ENCODE measurements around the gene C6orf132.

DNA sequence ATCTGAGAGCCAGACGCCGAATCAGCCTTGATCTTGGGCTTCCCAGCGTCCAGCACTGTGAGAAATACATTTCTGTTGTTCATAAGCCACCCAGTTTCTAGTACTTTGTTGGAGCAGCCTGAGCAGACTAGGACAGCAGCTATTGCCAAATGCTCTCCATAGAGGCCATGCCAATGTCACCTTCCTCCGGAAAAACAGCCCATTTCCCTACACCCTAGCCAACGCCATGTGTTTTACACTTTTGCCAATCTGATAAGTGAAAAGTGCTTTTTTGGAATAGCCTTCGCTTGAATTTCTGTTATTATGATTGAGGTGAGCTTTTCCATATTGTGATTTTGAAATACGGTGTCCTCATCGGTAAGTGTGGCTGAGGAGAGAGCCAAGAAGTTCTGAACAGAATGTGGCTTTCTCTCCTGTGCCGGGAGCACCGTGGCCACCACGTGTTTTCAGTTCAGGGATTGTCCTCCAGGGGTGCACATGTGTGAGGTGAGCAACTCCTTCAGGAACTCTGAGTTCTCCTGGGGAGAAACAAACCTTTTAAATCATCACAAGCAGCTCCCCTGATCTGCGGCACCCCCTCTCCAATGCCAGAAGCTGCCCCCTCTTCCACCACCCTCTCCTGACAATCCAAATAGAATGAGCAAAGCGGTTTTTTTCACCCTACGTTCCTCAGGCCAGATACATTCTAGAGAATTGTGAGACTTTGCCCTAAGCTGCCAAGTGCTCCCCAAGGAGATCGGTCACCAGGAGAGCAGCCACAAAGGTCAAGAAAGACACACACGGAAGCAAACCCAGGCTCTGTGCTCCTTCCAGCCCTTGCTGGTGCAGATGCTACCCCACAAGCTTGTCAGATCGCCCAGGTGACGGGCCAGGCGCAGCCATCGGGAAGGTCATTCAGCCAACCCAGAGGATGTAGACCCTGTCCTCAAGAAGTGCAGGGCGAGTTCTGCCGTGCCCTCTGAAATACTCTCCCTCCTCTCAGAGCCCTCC is 56.1 kb downstream of the C6orf132 start:
- TF ChIP-seq, protein P1, sequence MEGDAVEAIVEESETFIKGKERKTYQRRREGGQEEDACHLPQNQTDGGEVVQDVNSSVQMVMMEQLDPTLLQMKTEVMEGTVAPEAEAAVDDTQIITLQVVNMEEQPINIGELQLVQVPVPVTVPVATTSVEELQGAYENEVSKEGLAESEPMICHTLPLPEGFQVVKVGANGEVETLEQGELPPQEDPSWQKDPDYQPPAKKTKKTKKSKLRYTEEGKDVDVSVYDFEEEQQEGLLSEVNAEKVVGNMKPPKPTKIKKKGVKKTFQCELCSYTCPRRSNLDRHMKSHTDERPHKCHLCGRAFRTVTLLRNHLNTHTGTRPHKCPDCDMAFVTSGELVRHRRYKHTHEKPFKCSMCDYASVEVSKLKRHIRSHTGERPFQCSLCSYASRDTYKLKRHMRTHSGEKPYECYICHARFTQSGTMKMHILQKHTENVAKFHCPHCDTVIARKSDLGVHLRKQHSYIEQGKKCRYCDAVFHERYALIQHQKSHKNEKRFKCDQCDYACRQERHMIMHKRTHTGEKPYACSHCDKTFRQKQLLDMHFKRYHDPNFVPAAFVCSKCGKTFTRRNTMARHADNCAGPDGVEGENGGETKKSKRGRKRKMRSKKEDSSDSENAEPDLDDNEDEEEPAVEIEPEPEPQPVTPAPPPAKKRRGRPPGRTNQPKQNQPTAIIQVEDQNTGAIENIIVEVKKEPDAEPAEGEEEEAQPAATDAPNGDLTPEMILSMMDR (IDR thresholded peaks at IDR 0.05), result peak in 1 of 5 experiments; percentile 20
- TF ChIP-seq POLR2A (IDR thresholded peaks at IDR 0.05) (no peak), EP300 (IDR thresholded peaks at IDR 0.05) (no peak)
